Measurements from ENCODE around the gene SNX14. TPM values are rescaled to one million over a fixed set of nuclear protein-coding genes. Genes with fewer than 3 reads are reported as not detected.

SNX14 gene
- total RNA-seq, 4 donors from 2014 or later: 91.2 to 123 (median 103) TPM

DNA sequence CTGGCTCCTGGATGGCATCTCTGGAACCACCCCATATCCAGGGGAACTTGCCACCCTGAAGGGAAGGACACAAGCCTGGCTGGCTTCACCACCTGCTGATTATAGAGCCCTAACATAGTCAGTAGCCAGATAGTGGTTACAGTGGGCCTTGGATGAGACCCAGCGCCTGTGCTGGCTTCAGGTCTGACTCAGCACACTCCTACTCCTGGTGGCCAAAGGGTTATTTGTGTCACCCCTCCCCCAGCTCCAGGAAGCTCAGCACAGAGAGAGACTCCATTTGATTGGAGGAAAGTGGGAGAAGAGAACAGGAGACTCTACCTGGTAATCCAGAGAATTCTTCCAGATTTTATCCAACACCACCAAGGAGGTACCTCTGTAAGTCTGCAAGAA, 12.8 kb downstream of the SNX14 start:
- Histone ChIP-seq H3K4me3 (no peak overlapping the region), H3K9me3 (no peaks in the 10 kb centered on the region), H3K4me1 (peaks cover 0 to 15% (median 0%) of the 10 kb centered on the region in 4 donors), H3K36me3 (no peaks in the 10 kb centered on the region), H3K27ac (peak overlapping the region in 1 of 4 donors; percentile 26), H3K27me3 (no peaks in the 10 kb centered on the region)
- TF ChIP-seq, protein P1, sequence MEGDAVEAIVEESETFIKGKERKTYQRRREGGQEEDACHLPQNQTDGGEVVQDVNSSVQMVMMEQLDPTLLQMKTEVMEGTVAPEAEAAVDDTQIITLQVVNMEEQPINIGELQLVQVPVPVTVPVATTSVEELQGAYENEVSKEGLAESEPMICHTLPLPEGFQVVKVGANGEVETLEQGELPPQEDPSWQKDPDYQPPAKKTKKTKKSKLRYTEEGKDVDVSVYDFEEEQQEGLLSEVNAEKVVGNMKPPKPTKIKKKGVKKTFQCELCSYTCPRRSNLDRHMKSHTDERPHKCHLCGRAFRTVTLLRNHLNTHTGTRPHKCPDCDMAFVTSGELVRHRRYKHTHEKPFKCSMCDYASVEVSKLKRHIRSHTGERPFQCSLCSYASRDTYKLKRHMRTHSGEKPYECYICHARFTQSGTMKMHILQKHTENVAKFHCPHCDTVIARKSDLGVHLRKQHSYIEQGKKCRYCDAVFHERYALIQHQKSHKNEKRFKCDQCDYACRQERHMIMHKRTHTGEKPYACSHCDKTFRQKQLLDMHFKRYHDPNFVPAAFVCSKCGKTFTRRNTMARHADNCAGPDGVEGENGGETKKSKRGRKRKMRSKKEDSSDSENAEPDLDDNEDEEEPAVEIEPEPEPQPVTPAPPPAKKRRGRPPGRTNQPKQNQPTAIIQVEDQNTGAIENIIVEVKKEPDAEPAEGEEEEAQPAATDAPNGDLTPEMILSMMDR (IDR thresholded peaks at IDR 0.05): no peak
- no peak for TF ChIP-seq POLR2A (IDR thresholded peaks at IDR 0.05)
- no peak for DNase-seq

DNA sequence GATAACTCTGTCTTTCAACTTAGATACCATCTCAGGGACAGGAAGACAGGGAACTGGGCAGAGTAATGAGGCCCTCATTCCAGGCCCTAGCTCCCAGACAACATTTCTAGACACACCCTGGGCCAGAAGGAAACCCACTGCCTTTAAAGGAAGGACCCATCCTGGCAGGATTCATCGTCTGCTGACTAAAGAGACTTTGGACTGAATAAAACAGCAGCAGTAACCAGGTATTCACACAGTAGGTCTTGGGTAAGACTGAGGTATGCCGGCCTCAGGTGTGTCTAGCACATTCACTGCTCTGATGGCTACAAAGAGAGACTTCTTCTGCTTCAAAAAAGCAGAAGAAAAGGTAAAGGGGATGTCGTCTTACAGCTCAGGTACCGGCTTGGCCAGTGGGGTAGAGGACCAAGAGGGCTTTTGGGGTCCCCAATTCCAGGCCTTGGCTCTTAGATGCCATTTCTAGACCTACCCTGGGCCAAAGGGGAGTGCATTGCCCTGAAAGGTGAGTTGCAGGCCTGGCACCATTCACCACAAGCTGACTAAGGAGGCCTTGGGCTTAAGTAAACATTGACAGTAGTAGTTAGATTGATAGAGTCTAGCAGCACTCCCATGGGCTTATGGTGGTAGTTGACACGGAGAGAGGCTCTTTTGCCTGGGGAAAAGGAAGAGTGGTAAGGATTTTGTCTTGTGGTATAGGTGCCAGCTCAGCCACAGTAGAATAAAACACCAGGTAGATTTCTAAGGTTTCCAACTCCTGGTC, 13.4 kb downstream of the SNX14 start:
- no peaks in the 10 kb centered on the region for H3K36me3 ChIP-seq
- H3K27me3 ChIP-seq: no peaks in the 10 kb centered on the region
- no peak for DNase-seq
- H3K9me3 ChIP-seq: no peaks in the 10 kb centered on the region
- no peak overlapping the region for H3K4me3 ChIP-seq
- peak overlapping the region in 1 of 4 donors; percentile 26 for H3K27ac ChIP-seq
- no peak for TF ChIP-seq POLR2A (IDR thresholded peaks at IDR 0.05)
- TF ChIP-seq, protein P1 (IDR thresholded peaks at IDR 0.05): no peak
- H3K4me1 ChIP-seq: peaks cover 0 to 21% (median 0%) of the 10 kb centered on the region in 4 donors

DNA sequence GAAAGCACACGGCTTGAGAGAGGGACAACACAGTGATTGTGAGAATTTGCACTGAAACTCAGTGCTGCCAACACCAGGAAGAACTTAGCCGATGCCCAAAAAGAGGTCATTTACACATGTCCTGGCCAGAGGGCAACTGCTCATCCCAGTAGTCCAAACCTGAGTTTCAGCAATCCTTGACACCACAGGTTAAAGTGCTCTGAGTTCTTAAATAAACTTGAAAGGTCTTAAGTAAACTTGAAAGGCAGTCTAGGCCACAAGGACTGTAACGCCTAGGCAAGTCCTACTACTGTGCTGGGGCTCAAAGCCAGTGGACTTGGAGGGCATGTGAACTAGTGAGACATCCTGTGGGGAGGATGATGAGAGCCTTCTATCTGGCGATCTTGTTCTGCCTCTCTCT, 14.1 kb downstream of the SNX14 start:
- Histone ChIP-seq H3K4me3 (no peak overlapping the region), H3K27me3 (no peaks in the 10 kb centered on the region), H3K4me1 (peaks cover 0 to 28% (median 0%) of the 10 kb centered on the region in 4 donors), H3K9me3 (no peaks in the 10 kb centered on the region), H3K36me3 (no peaks in the 10 kb centered on the region), H3K27ac (peak overlapping the region in 1 of 4 donors; percentile 8)
- no peak for DNase-seq
- TF ChIP-seq, protein P1 (IDR thresholded peaks at IDR 0.05): no peak
- TF ChIP-seq POLR2A (IDR thresholded peaks at IDR 0.05): no peak

DNA sequence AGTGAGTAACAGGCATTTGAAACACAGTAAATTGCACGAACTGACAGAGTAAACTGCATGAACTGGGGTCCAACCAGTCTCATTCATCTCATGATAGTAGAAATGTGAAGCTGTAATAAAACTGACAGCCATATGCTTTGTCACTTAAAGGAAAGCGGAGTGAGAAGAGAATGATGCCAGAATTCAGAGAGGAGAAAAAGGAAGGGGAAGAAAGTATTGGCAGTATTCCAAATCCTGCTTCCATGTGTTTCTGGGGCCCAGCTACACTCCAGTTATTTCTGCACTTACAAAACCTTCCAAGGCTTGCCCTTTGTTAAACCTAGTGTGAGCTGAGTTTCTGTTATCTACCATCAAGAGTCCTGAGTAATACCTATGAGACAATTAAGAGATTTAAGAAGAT, 17.2 kb downstream of the SNX14 start:
- Histone ChIP-seq H3K27me3 (no peaks in the 10 kb centered on the region), H3K27ac (no peak overlapping the region), H3K4me3 (no peak overlapping the region), H3K9me3 (no peaks in the 10 kb centered on the region), H3K36me3 (peaks cover 0 to 9% (median 0%) of the 10 kb centered on the region in 3 donors), H3K4me1 (peaks cover 0 to 29% (median 0%) of the 10 kb centered on the region in 4 donors)
- no peak for DNase-seq
- TF ChIP-seq, protein P1 (IDR thresholded peaks at IDR 0.05): no peak
- TF ChIP-seq POLR2A (IDR thresholded peaks at IDR 0.05): no peak

DNA sequence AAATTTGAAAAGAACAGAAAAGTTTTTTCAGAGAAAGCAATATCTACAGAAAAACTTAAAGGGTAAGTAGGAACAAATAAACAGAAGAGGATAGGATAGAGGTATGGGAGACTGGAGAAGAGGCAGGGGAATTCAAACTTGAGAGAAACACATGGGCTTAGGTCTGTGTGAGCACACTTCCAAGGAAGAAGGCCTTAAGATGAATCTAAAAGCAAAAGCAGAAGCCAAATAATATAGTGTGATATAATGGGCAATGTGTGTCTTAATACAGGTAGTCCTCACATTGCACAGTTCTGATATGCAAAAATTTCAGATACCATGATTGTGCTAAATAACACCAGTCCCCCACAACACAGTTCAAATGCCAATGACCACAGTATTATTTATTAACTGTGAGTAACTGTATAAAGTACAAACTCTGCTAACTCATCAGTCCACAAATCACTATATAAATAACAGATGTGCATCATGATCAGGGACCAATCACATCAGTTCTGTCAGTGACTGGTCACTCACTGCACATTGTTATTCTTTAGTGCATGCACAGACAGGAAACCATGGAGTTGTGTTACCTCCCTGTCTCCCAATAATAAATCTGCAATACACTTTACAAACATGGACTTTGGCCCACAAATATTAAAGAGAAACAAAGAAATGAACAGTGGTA, 18.6 kb downstream of the SNX14 start:
- Histone ChIP-seq H3K9me3 (no peaks in the 10 kb centered on the region), H3K36me3 (peaks cover 0 to 20% (median 0%) of the 10 kb centered on the region in 3 donors), H3K4me1 (peaks cover 0 to 22% (median 0%) of the 10 kb centered on the region in 4 donors), H3K27me3 (no peaks in the 10 kb centered on the region), H3K4me3 (no peak overlapping the region), H3K27ac (no peak overlapping the region)
- DNase-seq: no peak
- TF ChIP-seq, protein P1 (IDR thresholded peaks at IDR 0.05): no peak

Data from Peyer's patch (tissue), 4 donors.